GM21381 (cell line): ENCODE measurements around the gene ADAMTS2.

Experiments
- ATAC-seq: cut with Tn5 transposase; IDR thresholded peaks from one replicate; pipeline ENCODE4 v1.9.1; 2021; ENCODE audit warnings: mild to moderate bottlenecking, moderate library complexity; ENCODE audit not compliant: unreplicated experiment

Gene ADAMTS2

DNA sequence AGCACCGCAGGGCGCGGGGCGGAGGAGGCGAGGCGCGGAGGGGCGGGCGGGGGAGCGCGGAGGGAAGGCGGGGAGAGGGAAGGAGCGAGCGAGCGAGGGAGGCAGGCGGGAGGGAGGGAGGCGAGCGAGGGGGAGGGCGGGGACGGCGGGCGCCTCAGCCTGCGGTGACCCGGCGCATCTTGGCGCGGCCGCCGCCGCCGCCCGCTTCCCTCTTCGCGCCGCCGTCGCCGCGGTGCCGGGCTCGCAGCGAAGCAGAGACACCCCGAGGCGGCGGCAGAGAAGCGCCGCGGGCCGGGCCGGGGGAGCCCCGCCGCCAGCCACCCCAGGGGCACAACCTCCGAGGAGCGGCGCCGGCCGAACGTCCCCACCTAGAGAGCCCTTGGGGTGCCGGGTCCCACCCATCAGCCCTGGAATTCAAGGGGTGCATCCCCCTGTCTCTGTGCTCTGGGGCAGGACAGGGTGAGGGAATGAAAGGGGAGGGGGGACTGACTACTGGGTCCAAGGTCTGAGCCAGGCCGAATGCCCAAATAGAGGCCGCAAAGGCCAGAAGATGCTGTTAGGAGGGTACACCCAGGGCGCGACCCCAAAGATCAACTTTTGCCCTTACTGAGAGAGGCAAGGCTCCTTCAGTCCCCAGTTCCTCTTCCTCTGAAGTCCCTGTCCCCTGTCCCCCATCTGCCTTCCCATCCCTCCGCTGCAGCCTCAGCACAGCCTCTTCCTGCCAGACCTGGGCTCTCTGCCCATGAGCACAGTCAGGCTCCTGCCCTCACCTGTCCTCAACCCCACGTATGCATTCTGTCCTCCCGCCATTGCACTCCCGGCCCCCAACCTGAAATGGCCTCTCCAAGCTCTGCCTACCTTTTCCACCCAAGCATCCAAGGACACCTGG is at the start of gene ADAMTS2:
TSS of gene ADAMTS2 (minus strand) at position 29 of the 889 bp plus-strand sequence. CDS start 133 bp downstream, outside the sequence.
- ATAC-seq = no peak

DNA sequence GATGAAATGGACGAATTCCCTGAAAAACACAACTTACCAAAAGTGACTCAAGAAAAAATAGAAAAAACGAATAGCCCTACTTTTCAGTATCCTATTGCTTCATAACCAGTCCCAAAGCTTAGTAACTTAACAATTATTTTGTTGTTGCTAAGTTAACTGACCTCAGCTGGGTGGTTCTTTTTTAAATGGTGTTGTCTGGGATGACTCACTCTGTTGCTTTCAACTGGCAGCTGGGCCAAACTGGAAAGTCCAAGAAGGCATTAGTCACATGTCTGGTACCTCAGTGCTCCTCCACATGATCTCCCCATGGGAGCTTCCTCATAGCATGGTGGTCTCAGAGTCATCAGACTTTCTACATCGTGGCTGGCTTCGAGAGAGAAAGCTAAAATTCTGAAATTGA is 47.8 kb upstream of the ADAMTS2 start:
- no peak for ATAC-seq

- ATAC-seq = no peak
Measured at GRCh38 chr5:179387151-179388110, 42.2 kb upstream of the ADAMTS2 start.

- no peak for ATAC-seq
Measured at GRCh38 chr5:179385914-179386313, 40.7 kb upstream of the ADAMTS2 start.

- no peak for ATAC-seq
Measured at GRCh38 chr5:179382486-179382885, 37.2 kb upstream of the ADAMTS2 start.

- ATAC-seq = no peak
Measured at GRCh38 chr5:179381691-179382090, 36.4 kb upstream of the ADAMTS2 start.

GRCh38 chr5:179380211-179381035 is 35.2 kb upstream of the ADAMTS2 start:
- ATAC-seq = no peak

- ATAC-seq = no peak
Measured at GRCh38 chr5:179379321-179379890, 34.1 kb upstream of the ADAMTS2 start.

DNA sequence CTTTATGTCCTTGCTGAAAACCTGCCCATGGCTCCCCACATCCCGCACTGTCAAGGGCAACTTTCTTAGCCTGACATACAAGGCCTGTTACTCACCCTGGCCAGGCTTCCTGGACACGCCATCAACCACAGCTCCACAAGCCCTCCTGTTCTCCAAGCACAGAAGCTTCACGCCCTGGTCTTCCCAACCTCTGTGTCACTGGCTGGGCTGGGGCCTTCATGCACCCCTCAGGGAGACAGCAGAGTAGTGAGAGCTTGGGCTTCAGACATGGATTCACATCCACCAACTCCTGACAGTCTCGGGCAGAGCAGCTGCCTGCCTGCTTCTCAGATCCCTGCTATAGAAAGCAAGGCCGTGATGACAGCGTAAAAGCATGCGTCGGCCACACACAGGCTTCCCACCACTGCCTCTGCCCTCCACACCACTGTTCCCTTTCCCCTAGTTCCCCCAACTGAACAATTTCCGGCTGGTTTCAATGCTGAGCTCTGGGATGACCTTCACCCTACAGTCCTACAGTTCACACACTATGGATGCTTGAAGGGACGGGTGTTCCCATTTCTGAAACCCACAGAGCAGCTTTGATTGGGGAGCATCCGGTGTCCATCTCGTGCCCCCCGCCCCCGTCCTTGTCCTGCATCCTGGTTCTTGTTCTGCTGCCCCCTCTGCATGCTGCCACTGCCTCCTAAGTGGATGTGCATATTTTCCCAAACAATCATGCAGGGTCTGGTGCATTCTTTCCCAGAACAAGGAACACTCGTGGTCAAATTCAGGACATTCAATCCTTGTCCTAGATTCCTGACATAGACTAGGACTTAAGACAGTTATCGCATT is 33.4 kb upstream of the ADAMTS2 start:
- no peak for ATAC-seq

DNA sequence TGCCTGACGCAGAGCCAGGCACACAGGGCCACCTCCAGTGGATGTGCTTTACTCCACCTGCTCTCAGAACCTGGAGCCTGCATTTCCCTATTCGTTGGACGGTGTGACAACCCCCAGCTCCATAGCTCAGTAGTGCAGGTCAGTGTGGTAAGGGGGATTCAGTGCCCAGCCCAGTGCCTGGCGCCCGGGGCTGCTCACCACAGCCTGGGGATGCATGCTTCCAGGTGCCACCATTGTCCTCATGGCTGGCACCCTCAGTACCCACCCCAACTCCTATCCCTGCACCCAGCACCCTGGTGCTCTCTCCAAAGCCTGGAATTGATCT is 32.8 kb upstream of the ADAMTS2 start:
- no peak for ATAC-seq

DNA sequence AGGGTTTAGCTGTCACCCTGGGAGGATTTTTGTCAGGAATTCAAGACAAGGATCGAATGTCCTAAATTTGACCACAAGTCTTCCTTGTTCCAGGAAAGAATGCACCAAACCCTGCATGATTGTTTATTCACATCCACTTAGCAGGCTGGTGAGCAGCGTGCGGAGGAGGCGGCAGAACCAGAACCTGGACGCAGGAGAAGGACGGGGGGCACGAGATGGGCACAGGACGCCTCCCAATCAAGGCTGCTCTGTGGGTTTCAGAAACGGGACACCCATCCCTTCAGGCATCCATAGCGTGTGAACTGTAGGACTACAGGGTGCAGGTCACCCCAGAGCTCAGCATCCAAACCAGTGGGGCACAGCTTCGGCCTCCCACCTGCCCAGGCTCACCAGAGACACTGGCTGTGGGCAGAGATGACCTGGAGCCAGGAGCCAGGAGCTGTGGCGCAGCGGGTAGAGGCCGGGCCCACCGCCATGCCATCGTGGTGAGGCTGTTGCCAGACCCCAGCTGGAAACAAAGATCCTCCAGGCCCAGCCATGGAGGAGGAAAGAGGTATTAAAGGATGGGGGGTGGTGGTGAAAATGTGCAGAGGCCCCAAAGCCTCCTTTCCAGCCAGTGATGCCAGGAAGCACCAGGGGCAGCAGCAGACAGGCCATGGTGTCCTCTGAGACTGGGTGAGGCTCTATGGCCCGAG is 32.3 kb upstream of the ADAMTS2 start:
- ATAC-seq = no peak

DNA sequence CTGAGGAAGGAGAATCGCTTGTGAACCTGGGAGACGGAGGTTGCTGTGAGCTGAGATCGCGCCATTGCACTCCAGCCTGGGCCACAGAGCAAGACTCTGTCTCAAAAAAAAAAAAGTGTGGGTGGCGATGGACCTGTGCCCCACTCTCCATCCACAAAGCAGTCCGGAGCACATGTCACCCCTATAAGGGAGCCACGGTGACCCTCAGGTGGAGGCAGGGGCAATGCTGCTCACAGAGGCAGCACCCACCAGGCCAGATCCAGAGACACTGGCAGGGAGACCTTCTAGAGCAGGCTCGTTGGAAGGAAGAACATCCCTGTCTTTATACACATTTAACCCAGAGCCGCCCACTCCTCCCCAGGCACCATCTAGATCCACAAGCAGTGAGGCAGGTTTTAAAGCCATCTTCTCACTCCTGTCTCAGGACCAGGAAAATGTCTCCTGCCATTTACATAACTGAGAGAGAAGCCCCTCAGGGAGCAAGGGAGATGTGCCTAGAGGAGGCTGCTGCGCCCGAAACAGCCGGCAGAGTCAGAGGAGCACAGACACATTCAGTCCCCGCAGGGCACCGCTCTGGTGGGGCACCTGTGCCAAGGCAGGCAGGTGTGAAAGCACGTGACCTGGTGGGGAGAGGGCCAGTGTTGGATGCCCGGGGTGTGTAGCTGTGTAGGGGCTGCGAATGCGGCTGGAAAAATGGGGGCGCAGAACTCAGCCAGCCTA is 31.6 kb upstream of the ADAMTS2 start:
- no peak for ATAC-seq

- ATAC-seq = no peak
Measured at GRCh38 chr5:179375831-179376365, 30.6 kb upstream of the ADAMTS2 start.

DNA sequence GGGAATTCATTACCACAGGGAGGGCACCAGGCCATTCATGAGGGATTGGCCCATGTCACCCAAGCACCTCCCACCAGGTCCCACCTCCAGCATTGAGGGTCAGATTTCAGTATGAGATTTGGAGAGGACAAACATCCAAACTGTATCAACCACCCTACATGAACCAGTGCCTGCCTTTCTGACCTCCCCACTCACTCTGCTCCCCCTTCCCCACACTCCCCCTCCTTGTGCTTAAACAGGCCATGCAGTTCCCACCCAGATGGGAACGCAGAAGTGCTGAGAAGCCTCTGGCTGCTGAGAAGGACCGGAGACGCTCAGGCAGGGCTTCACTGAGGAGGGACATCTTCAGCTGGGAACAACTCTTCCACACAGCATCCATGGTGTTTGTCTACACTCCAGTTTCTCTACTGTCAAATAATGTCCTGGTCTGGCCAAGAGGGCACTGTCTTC is 30.0 kb upstream of the ADAMTS2 start:
- ATAC-seq = no peak

DNA sequence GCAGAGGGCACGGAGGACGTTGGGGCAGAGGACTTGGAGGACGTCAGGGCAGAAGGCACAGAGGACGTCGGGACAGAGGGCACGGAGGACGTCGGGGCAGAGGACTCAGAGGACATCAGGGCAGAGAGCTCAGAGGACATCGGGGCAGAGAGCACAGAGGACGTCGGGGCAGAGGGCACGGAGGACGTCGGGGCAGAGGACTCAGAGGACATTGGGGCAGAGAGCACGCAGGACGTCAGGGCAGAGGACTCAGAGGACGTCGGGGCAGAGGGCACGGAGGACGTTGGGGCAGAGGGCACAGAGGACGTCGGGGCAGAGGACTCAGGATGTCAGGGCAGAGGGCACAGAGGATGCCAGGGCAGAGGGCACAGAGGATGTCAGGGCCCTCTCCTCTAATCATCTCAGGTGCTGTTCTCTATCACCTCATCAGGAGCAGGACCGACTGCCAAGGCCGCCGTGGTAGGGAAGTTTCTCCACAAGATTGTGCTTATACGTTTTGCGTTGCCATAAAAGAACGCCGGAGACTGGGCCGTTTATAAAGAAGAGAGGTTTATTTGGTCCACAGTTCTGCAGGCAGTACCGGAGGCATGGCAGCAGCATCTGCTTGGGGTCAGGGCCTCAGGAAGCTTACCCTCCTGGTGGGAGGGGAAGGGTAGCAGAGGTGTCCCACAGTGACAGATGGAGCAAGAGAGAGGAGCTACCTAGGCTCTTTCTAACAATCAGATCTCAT is 29.4 kb upstream of the ADAMTS2 start:
- ATAC-seq = no peak

DNA sequence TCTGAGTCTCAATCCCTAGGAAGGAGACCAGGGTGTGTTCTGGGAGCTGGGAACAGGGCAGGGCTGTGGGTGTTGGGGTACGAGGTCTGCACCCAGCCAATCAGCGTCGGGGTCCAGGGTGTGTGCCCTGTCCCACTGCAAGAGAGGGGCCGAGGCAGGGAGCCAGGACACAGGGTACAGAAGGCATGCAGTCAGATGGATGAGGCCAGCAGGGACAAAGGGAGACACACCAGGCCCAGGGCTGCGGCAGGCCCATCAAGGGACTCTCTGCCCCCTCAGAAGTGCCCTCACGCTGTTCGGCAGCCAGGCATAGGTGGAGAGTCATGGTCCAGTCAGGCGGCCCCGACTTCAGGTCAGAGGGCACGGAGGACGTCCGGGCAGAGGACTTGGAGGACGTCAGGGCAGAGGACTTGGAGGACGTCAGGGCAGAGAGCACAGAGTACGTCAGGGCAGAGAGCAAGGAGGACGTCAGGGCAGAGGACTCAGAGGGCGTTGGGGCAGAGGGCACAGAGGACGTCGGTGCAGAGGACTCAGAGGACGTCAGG is 28.8 kb upstream of the ADAMTS2 start:
- ATAC-seq = no peak
